NCI-H1417 (cell line): ENCODE results near the gene WNT11.

Source experiments
- DNase-seq, 3 experiments: peaks; one replicate each; lab custom pipeline; 2025; lab: John Stamatoyannopoulos, UW

Gene WNT11

GRCh38 chr11:76176463-76176862 is 29.8 kb downstream of the WNT11 start:
- no peak for DNase-seq

GRCh38 chr11:76175783-76176182 is 30.5 kb downstream of the WNT11 start:
- DNase-seq, result no peak

- DNase-seq, result no peak
These were observed 32.0 kb downstream of the WNT11 start for GRCh38 chr11:76174330-76174729.

GRCh38 chr11:76173663-76174062 is 32.6 kb downstream of the WNT11 start:
- DNase-seq, result no peak

- peak in 2 of 3 experiments; percentile 84 to 94 for DNase-seq
These were observed 33.7 kb downstream of the WNT11 start for GRCh38 chr11:76172583-76172982.

- peak in 1 of 3 experiments; percentile 20 for DNase-seq
These were observed 35.8 kb downstream of the WNT11 start for GRCh38 chr11:76170468-76170867.

GRCh38 chr11:76169473-76169896 is 36.8 kb downstream of the WNT11 start:
- peak in 1 of 3 experiments; percentile 18 for DNase-seq

GRCh38 chr11:76167590-76167989 is 38.7 kb downstream of the WNT11 start:
- DNase-seq, result no peak

- DNase-seq, result peak in 1 of 3 experiments; percentile 42
These were observed 40.0 kb downstream of the WNT11 start for GRCh38 chr11:76166314-76166713.

- DNase-seq, result no peak
These were observed 41.2 kb downstream of the WNT11 start for GRCh38 chr11:76164861-76165751.

- no peak for DNase-seq
These were observed 42.2 kb downstream of the WNT11 start for GRCh38 chr11:76164081-76164480.

- DNase-seq, result no peak
These were observed 42.9 kb downstream of the WNT11 start for GRCh38 chr11:76163289-76163880.

- peak in 2 of 3 experiments; percentile 40 to 49 for DNase-seq
These were observed 43.7 kb downstream of the WNT11 start for GRCh38 chr11:76162336-76163288.

GRCh38 chr11:76161261-76161961 is 44.9 kb downstream of the WNT11 start:
- DNase-seq, result peak in 2 of 3 experiments; percentile 54 to 71

GRCh38 chr11:76160856-76161255 is 45.4 kb downstream of the WNT11 start:
- DNase-seq, result no peak

GRCh38 chr11:76159983-76160661 is 46.2 kb downstream of the WNT11 start:
- DNase-seq, result peak in 2 of 3 experiments; percentile 91 to 96

GRCh38 chr11:76159303-76159937 is 46.9 kb downstream of the WNT11 start:
- DNase-seq, result no peak

GRCh38 chr11:76158394-76159302 is 47.7 kb downstream of the WNT11 start:
- DNase-seq, result no peak

GRCh38 chr11:76157891-76158290 is 48.4 kb downstream of the WNT11 start:
- no peak for DNase-seq
